Choroid plexus epithelial cell (primary cell): ENCODE results near the gene SPTBN4.
"Not testable (repeated sequence)": the region's sequence is repeated elsewhere in the genome, so short reads cannot be mapped to it uniquely, and the experiment has no call there.

Experiments used
- DNase-seq: peaks from one replicate; pipeline ENCODE4 v3.0.0-alpha.2; 2010; ENCODE audit warnings: low read depth
- H3K4me3 ChIP-seq: 2 replicates; pipeline ENCODE4 v1.5.1; 2011; ENCODE audit warnings: low read depth, mild to moderate bottlenecking, control low read depth, low read length, moderate library complexity
- CTCF ChIP-seq: conservative IDR thresholded peaks from 2 replicates; pipeline ENCODE4 v1.5.1; 2011; ENCODE audit warnings: low read depth, mild to moderate bottlenecking, control low read depth, inconsistent platforms, low read length, moderate library complexity

SPTBN4 gene

GRCh38 chr19:40489882-40490230 lies 23.1 kb downstream of the SPTBN4 start:
- DNase-seq: no peak
- no peak overlapping the region for H3K4me3 ChIP-seq
- no peak for TF ChIP-seq CTCF

- DNase-seq: no peak
- no peak overlapping the region for H3K4me3 ChIP-seq
- TF ChIP-seq CTCF: no peak
Observed at GRCh38 chr19:40492274-40492673, 25.5 kb downstream of the SPTBN4 start.

- DNase-seq: no peak
- TF ChIP-seq CTCF: no peak
- no peak overlapping the region for H3K4me3 ChIP-seq
Observed at GRCh38 chr19:40493778-40494177, 27.0 kb downstream of the SPTBN4 start.

- no peak for TF ChIP-seq CTCF
- H3K4me3 ChIP-seq: no peak overlapping the region
- no peak for DNase-seq
Observed at GRCh38 chr19:40494191-40494838, 27.5 kb downstream of the SPTBN4 start.

- no peak overlapping the region for H3K4me3 ChIP-seq
- DNase-seq: no peak
- no peak for TF ChIP-seq CTCF
Observed at GRCh38 chr19:40497214-40497613, 30.4 kb downstream of the SPTBN4 start.

GRCh38 chr19:40499320-40499719 lies 32.5 kb downstream of the SPTBN4 start:
- no peak for DNase-seq
- TF ChIP-seq CTCF: no peak

GRCh38 chr19:40500678-40501530 lies 34.1 kb downstream of the SPTBN4 start:
- not testable (repeated sequence) for H3K4me3 ChIP-seq, DNase-seq

More at GRCh38 chr19:40499320-40499719, 32.5 kb downstream of the SPTBN4 start:
- H3K4me3 ChIP-seq: no peak overlapping the region
